ENCODE data around the gene KRT40.

GRCh38 chr17:40953881-40954280 lies 30.2 kb downstream of the KRT40 start:
- TF ChIP-seq CTCF (IDR thresholded peaks at IDR 0.05) (no peak), POLR2A (IDR thresholded peaks at IDR 0.05) (no peak)
